GM12892 (cell line): ENCODE results near the gene EML1.

Source experiments
- POLR2A ChIP-seq: IDR thresholded peaks from 2 replicates; pipeline ENCODE4 v1.6.1; 2011; ENCODE audit warnings: low read depth, low read length, control low read depth
- POLR2AphosphoS5 ChIP-seq: IDR thresholded peaks from 2 replicates; pipeline ENCODE4 v1.6.1; 2011; ENCODE audit warnings: low read depth, low read length, control low read depth
- TAF1 ChIP-seq: IDR thresholded peaks from 2 replicates; pipeline ENCODE4 v1.6.1; 2011; ENCODE audit warnings: low read depth, mild to moderate bottlenecking, control low read depth, low read length, borderline replicate concordance

- TF ChIP-seq POLR2A, result no peak
- no peak for TF ChIP-seq TAF1
- TF ChIP-seq POLR2AphosphoS5, result no peak
Observed at GRCh38 chr14:99976021-99976420, 182.8 kb downstream of the EML1 start.
